Omental fat pad (tissue), 4 donors: ENCODE results near the gene NRG2. TPM values are rescaled to one million over a fixed set of nuclear protein-coding genes. Genes with fewer than 3 reads are reported as not detected.

Source experiments
- ATAC-seq: fragments of 150-250 bp; one replicate; pipeline ENCODE4 v1.9.1; 2016; ENCODE audit warnings: mild to moderate bottlenecking, moderate library complexity; ENCODE audit not compliant: low FRiP score
- DNase-seq: peaks from one replicate; pipeline ENCODE4 v3.0.0-alpha.2; 2019; ENCODE audit warnings: low spot score
- total RNA-seq, 4 donors: library from RNA; depleted of rRNA; stranded (reverse); fragments of >200 nt; gene quantifications; one replicate each; pipeline ENCODE4 v1.1.0, GENCODE V29; 2016
- TF ChIP-seq, protein P1 (sequence below), 3 donors: fragments of 450-650 bp; IDR thresholded peaks; one replicate each; pipeline ENCODE4 v1.5.1; 2016 to 2017; ENCODE audit warnings: antibody characterized with exemption in 3 of 3, mild to moderate bottlenecking in 3 of 3, moderate library complexity in 2 of 3

The NRG2 gene
- total RNA-seq, 4 donors from 2014 or later = 2.3 to 16.9 (median 5.9) TPM

DNA sequence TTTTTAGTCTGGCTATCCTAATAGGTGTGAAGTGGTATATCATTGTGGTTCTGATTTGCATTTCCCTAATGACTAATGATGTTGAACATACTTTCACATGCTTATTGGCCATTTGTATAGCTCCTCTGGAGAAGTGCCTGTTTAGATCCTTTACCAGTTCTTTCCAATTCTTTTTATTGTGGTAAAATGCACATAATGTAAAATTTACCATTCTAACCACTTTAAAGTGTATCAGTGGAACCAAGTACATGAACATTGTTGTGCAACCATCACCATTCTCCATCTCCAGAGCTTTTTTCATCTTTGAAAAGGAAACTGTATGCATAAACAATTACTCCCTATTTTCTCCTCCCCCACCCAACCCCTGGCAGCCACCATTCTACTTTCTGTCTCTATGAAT is 95.4 kb downstream of the NRG2 start:
- TF ChIP-seq, protein P1, sequence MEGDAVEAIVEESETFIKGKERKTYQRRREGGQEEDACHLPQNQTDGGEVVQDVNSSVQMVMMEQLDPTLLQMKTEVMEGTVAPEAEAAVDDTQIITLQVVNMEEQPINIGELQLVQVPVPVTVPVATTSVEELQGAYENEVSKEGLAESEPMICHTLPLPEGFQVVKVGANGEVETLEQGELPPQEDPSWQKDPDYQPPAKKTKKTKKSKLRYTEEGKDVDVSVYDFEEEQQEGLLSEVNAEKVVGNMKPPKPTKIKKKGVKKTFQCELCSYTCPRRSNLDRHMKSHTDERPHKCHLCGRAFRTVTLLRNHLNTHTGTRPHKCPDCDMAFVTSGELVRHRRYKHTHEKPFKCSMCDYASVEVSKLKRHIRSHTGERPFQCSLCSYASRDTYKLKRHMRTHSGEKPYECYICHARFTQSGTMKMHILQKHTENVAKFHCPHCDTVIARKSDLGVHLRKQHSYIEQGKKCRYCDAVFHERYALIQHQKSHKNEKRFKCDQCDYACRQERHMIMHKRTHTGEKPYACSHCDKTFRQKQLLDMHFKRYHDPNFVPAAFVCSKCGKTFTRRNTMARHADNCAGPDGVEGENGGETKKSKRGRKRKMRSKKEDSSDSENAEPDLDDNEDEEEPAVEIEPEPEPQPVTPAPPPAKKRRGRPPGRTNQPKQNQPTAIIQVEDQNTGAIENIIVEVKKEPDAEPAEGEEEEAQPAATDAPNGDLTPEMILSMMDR (IDR thresholded peaks at IDR 0.05) = no peak
- DNase-seq (no peak), ATAC-seq (no peak)

- DNase-seq = no peak
- ATAC-seq = no peak
- TF ChIP-seq, protein P1 (IDR thresholded peaks at IDR 0.05) = no peak
These were observed 96.7 kb downstream of the NRG2 start for GRCh38 chr5:139946440-139946839.

DNA sequence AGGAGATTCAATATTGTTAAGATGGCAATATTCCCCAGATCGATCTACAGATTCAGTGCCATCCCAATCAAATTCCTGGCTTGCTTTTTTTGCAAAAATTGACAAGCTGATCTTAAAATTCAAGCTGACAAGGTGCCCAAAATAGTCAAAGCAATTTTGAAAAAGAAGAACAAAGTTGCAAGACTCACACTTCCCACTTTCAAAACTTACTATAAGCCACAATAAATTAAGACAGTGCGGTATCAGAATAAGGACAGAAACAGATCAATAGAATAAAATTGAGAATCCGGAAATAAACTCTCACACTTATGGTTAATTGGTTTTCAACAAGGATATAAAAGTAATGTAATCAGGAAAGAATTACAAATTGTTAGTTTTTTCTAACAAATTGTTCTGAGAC is 97.1 kb downstream of the NRG2 start:
- no peak for ATAC-seq
- no peak for DNase-seq
- TF ChIP-seq, protein P1 (IDR thresholded peaks at IDR 0.05) = no peak

GRCh38 chr5:139942243-139942642 is 100.9 kb downstream of the NRG2 start:
- no peak for DNase-seq
- no peak for ATAC-seq
- TF ChIP-seq, protein P1 (IDR thresholded peaks at IDR 0.05) = no peak

DNA sequence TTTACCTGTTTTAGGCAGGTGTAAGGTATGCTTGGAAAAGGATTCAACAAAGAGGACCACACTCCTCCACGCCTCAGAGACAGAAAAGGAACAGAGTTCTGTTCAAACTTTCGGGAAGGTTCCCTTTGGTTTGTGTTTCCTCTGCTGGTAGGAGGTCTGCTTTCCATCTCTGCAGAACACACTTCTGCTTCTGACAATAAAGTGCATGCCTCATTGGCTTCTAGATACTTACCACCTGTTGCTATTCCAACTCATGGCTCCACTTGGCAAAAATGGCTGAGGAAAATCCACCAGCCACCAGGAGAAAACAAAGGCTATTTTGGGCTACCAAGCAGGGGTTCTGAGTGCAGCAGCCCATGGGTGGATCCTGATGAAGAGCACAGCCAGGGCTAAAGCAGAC is 112.7 kb downstream of the NRG2 start:
- DNase-seq (no peak), ATAC-seq (no peak)
- TF ChIP-seq, protein P1 (IDR thresholded peaks at IDR 0.05) = no peak

GRCh38 chr5:139926797-139927503 is 116.1 kb downstream of the NRG2 start:
- DNase-seq (no peak), ATAC-seq (no peak)
- TF ChIP-seq, protein P1 (IDR thresholded peaks at IDR 0.05) = no peak
